GM19395 (cell line): ENCODE data around the gene FNDC4.

ENCODE experiments used
- ATAC-seq: cut with Tn5 transposase; IDR thresholded peaks from one replicate; pipeline ENCODE4 v1.9.1; 2021; ENCODE audit warnings: mild to moderate bottlenecking, moderate library complexity; ENCODE audit not compliant: unreplicated experiment

Gene FNDC4

DNA sequence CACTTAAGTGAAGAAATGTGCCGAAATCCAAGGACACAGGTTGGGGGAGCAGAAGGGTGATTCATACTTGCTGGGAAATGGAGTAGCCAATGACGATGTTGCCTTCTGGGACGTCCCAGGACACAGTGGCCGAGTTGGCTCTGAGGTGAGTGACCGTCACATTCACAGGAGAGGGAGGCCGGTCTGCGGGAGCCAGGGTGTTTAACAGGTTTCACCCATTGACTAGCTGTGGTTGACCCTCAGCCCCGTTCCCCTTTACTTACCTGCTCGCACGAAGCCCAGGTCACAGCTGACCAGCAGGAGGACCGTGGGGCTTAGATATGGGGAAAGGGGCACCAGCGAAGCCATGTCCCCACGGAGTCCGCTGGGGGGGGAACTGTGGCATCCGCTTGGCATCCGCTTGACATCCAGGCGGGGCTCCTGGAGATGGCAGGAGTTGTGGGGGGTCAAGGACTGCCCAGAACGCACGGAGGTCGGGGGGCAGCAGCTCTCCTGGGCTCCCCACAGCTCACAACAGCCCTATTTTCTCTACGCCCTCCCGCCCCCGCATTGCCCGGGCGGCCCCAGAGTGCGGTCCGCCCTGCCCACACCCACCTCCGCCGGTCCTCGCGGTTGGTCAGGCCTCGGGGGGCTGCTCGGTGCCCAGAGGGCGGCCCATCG lies 586 bp downstream of the FNDC4 start:
- ATAC-seq: no peak

DNA sequence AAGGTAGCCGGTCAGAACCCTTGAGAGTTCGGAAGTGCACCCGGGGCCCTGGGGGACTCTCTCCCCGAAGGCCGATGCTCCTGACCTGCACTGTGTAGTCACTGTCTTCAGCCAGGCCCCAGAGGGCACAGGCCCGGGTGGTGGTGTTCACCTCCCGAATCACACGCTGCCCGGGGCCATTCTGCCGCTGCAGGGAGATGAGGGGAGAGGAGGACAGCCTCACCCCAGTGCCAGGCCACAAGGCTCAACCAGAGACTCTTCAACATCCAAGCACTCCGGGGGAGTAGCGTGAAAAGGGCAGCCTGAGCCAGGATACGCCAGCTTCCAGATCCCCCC lies 1.1 kb downstream of the FNDC4 start:
- ATAC-seq: no peak

DNA sequence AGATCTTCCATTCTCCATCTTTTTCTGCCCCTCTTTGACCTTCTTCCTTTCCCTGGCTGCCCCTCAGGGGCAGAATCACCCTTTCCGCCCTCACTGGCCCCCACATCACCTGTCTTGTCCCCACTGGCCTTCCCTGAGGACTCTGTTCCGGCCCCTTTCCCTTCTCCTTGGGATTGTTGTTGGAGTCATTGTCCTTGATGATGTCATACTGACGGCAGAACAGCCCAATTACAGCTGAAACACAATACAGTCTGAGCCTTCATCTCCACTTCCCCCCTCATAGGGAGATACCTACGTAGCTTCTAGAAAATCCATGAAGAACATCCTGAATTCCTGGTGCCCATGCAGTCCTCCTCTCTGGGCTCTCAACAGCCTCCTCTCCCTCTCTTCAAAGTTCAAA lies 2.4 kb downstream of the FNDC4 start:
- no peak for ATAC-seq

DNA sequence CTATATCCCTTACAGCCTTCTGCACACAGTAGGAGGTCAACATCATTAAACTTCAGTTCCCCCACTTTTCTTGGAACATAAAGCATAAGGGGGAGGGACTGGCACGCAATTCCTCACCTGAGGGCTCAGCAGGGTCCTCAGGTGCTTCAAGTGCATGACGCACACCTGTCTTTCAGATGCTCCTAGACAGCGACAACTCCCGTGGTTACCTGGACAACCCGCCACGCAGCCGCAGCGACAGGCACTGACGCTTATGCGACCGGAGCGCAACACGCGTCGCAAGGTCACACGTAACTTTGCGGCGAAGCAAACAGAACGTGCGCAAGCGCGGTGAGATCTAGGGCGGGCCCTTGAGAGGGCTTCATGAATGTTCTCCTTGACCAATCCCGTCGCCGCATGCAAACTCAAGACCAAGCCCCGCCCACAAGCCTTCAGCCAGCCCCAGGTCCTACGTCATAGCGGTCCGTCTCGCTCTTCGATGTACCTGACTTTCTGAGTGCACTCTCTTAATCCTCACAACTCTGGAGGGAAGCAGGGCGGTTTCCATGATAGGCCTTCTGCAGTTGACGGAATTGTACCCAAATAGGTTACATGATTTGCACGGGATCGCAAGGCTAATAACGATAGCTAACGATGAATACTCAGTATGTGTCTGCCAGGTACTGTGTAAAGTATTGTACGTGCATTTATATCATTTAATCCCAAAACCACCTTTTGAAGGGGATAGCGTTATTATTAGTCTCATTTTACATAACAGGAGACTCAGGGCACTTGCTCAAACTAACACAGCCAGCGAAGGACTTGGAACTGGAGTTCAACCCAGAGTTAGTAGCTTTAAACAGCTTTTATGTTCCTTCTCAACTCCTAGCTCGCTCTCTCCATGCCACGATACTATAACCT lies 5.3 kb downstream of the FNDC4 start, which contains the start of gene IFT172:
Gene IFT172, minus strand, starts transcription at position 246 of the 900 bp plus-strand sequence. Its CDS starts 90 bp downstream, at position 156.
- peak; percentile 98 for ATAC-seq

DNA sequence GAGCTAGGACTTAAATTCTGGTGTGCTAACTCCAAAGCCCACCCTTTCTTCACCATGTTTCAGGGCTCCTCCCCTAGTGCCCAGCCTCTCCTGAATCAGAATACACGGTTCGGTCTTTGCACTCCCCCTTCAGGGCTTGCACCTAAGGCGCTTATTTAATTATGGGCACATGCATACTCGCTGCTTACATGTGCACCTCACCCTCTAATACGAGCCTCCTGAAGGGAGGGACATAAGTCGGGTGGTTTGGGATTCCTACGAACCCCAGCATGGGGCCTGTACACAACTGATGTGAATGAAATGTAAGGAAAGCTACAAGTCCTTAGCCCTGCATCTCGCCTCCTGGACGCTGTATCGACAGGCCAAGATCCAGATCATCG lies 5.9 kb downstream of the FNDC4 start:
- ATAC-seq: peak; percentile 15

DNA sequence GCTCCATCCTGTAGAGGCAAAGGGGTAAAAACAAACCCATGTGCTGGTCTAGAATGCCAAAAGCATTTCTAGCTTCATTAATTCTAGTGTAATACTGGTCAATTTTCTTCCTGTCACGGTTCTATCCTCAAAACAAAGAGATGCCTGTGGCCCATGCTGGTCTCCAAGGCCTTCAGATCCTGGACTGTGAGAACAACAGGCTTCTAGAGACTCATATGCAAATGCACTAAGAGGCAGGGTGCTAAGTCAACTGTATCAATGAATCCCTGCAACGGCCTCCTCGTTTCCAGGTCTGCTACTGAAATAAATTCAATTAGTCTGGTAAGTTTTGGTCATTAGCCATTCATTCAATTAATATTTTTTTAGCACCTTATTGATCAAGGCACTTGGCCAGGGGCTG lies 9.5 kb downstream of the FNDC4 start:
- no peak for ATAC-seq

DNA sequence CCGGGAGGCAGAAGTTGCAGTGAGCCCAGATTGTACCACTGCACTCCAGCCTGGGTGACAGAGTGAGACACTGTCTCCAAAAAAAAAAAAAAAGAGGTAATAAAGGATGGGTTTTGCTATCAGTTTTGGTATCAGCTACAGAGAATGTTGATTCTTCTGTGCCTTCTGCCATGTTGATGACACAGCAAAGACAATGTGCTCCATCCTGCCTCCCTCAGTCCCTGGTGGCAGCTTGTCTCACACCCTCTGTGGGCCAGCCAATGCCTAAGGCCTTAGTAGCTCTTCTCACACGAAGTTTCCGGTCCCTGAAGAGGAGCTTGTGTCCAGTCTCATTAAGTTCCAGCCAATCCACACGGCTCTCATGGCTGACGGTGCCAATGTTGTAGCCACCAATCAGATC lies 23.0 kb downstream of the FNDC4 start:
- ATAC-seq: no peak

DNA sequence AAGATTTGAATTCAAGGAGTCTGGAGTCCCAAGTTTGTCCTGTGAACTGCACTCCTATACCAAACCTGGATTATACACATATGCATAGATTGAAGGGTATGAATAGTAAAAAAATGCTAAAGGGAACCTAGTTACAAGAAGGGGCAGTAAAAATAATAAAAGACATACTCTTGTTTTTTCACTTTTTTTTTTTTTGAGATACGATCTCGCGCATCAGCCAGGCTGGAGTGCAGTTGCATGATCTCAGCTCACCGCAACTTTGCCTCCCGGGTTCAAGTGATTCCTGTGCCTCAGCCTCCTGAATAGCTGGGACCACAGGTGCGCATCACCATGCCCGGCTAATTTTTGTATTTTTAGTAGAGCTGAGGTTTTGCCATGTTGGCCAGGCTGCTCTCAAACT lies 30.6 kb downstream of the FNDC4 start:
- ATAC-seq: no peak

DNA sequence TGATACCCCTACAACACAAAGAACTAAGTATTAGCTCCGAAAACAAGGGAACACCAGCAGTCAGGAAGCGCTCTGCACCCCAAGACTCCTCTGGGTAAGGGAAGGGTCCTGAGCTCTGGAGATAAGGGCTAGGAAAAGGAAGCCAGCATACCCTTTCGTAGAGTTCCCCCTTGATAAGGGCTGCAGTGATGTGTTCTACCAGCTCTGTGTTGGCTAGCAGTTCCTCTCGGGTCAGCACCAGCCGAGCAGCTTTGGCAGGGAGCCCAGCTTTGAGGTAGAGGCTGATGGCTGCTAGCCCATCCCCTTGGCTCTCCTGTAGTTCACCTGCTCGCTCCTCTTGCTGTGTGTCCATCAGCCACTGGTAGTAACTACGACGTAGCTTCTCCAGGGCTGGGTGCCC lies 33.9 kb downstream of the FNDC4 start:
- ATAC-seq: no peak

DNA sequence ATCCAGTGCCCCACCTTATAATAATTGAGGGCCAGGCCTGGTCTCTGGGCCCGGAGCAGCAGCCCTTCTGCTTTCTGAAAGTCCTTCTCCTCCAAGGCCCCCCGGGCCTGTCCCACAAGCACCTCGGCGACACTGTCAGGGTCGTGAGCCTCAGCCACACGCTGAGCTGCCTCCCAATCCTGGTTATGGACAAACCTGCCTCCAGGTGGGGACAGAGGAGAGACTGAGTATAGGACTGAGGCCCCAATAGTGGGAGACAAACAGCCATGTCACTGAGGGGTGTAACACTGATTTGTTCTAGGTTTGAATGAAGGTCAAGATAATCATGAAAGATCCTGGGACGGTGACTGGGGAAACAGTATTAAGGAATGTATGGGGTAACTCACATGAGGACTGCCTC lies 41.0 kb downstream of the FNDC4 start:
- no peak for ATAC-seq

DNA sequence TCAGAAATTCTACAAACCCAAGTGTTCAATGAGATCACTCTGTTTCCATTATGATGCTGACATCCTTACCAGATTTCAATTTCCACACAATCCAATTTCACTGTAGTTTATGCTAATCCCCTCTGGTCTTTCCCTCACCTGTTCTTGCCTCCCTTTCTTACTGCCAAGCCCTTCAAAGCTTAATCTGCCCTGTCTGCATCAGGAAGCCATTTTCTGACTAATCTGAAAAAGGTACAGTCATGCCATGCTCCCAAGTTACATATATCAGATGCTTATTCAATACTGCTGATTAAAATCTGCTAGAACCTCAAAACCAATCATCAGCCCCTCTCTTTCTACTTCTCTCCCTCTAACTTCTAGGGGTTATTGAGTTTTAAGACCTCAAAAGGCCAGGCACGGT lies 43.9 kb downstream of the FNDC4 start:
- ATAC-seq: no peak

DNA sequence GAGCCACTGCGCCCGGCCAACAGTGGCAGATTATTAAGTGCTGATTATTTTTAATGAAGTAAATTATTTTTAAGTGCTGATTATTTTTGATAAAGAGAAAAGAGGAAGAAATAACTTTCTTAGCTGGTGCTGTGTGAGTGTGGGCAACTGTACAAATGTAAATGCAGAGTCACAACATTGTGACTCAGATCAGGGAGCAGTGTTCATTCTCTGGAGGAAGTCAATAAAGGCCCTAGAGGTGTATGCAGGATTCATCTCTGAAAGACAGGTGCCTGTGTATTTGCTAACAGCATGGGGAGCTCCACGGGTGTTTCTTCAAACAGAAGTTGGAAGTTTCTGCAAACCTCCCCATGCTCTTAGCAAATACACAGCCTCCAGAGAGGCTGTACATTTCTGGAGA lies 46.6 kb downstream of the FNDC4 start:
- ATAC-seq: no peak

DNA sequence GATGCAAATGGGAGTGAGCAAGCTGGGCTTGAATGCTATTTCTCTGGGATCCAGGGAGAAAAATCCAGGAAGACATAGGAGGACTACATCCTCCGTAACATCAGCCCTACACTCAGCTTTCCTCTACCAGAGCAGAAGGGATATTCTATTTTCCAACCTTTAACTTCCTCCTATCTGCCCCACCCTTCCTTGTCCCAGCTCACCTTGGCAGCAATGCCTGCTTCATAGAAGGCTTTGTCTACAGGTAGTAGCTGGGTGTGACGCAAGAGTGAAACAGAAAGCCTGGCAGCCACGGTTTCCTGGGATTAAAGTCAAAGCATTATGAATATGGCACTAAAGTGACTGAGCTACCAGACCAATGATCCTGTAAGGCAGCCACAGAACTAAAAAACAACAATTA lies 48.9 kb downstream of the FNDC4 start:
- no peak for ATAC-seq

DNA sequence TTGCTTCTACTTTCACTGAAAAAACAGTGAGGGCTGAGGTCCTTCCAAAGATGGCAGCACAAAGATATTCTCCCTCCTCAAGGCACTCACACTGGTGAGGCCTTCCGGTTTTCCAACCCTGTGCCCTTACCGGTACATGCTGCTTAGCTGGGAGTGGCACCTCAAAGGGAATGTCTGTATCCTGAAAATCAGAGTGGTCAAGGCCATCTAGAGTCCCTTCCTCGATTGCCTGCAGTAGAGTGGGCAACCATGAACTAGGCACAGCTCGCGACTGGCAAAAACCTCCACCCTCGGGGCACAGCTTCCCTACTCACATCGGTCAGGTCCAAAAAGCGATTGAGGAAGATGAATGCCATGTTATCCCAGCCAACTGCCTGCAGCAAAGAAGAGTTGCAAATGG lies 49.4 kb downstream of the FNDC4 start:
- ATAC-seq: no peak

DNA sequence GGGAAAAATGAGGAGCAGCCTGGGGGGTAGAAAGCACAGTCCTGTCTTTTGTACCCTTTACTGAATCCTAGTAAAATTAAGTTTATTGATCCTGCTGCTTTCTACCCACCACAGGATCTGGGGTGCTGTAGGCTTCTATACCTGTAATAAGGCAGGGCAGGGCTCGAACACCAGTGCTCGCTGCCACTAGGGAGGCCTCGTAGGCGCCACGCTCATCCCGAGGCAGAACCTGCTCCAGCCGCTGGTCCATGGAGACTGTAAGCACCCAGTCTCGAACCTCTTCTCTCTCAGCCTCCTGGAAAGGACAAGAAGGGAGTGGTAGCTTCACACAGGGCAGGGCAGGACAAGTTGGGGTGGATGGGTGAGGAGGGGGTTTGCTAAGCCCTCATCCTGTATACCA lies 49.8 kb downstream of the FNDC4 start:
- ATAC-seq: no peak

DNA sequence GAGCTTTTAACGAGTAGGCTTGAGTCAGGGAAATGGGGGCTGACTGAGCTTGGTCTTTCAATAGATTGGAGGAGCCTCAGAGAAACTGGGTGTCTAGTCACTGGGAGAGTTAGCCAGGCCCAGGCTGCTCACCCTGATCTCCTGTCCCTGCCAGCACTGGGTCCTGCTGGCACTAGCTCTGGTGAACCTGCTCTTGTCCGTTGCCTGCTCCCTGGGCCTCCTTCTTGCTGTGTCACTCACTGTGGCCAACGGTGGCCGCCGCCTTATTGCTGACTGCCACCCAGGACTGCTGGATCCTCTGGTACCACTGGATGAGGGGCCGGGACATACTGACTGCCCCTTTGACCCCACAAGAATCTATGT lies 52.1 kb downstream of the FNDC4 start:
- ATAC-seq: no peak

DNA sequence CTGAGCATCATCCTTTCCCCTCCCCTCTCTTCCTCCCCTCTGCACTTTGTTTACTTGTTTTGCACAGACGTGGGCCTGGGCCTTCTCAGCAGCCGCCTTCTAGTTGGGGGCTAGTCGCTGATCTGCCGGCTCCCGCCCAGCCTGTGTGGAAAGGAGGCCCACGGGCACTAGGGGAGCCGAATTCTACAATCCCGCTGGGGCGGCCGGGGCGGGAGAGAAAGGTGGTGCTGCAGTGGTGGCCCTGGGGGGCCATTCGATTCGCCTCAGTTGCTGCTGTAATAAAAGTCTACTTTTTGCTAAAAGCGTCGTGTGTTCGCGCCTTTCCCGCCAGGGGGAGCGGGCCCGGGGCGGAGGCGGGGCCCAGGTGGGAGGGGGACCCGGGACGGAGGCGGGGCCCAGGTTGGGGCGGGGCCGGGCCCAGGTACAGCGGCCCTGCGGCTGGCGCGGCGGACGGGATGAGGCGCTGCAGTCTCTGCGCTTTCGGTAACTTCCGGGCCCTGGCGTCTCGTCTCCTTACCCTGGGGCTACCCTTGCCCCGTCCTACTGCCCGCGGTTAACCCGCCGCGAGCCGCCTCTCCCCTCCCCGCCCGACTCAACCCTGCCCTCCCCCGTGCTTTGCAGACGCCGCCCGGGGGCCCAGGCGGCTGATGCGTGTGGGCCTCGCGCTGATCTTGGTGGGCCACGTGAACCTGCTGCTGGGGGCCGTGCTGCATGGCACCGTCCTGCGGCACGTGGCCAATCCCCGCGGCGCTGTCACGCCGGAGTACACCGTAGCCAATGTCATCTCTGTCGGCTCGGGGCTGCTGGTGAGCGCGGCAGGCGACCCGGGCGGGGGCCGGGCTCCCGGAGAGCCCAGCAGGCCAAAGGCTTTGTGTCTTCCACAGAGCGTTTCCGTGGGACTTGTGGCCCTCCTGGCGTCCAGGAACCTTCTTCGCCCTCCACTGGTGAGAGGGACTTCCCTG lies 52.8 kb downstream of the FNDC4 start, which contains the start of gene KRTCAP3:
Gene KRTCAP3, plus strand, starts transcription at position 424 of the 962 bp plus-strand sequence. Its CDS starts 32 bp downstream, at position 456.
- ATAC-seq: no peak
